ENCODE data around the gene HMGCL. TPM values are rescaled to one million over a fixed set of nuclear protein-coding genes. Genes with fewer than 3 reads are reported as not detected.

Gene HMGCL
- total RNA-seq, 1 experiment from 2014 or later, result 19.4 TPM

DNA sequence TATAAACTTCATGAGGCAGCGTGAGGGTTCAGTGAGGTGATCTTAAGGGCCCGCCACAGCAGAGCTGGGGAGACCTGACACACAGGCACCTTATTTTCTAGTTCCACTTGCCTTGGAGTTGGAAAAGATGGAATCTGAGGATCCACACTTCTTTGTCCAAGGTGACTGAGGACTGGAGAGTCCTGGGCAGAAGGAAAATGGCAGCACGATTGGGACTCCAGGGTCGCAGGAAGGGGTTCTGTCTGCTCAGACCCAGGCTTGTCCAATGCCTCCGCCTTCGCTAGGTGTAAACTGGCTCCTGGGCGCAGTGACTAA lies 26.0 kb downstream of the HMGCL start:
- peak overlapping the region; percentile 96 for H3K27ac Mint-ChIP-seq (ENCODE audit: unreplicated experiment)

DNA sequence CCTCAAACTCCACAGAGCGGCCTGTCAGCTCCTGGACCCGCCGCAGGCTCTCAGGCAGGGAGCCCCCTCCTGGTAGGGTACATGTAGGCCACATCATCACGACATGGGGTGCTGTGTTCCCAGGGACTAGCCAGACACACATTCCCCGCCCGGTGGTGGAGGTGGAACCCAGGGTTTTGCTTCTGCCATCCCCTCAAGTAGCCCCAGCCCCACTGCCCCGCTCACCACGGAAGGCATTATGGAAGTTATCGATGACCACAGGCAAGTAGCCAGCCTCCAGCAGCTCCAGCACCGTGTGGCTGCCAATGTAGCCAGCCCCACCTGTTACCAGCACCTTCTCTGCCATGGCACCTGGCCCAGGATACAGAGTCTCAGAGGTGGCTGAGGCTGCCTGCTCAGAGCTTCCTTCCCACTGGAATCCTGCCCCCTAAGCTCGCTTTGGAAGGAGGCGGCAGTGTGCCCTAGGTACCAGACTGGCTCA lies 26.5 kb downstream of the HMGCL start:
- Histone ChIP-seq H3K27me3 (replicated peaks; ENCODE audit: control insufficient read depth, insufficient read depth, low read length) (no peaks in the 10 kb centered on the region), H3K36me3 (ENCODE audit: control insufficient read depth, insufficient read depth, low read length) (no peaks in the 10 kb centered on the region; the same call in 1 of the 2 replicates), H3K4me3 (ENCODE audit: low read depth, low read length) (no peak overlapping the region), H3K4me1 (peaks cover 7% of the 10 kb centered on the region; the same call in 1 of the 2 replicates), H3K9me3 (no peaks in the 10 kb centered on the region)
- H3K4me3 Mint-ChIP-seq (ENCODE audit: unreplicated experiment), result no peak overlapping the region
- H3K27ac Mint-ChIP-seq (ENCODE audit: unreplicated experiment), result no peak overlapping the region
- H3K9me3 Mint-ChIP-seq (ENCODE audit: unreplicated experiment), result no peaks in the 10 kb centered on the region
- H3K27me3 Mint-ChIP-seq (ENCODE audit: insufficient read depth, unreplicated experiment), result no peaks in the 10 kb centered on the region
- CTCF ChIA-PET, result interaction anchor here (0.7 to 2.2 kb wide), 2 partner anchors 27 to 70 kb away, joined by 3 to 5 read pairs; partner anchors contain the start of gene FUCA1
- POLR2A ChIA-PET, result interaction anchor here (0.6 to 3.5 kb wide), 3 partner anchors 13 to 107 kb away, joined by 3 to 20 read pairs (median 4); partner anchors contain the start of genes PITHD1 and RPL11
- H3K36me3 Mint-ChIP-seq (ENCODE audit: insufficient read depth, unreplicated experiment), result peaks cover 50% of the 10 kb centered on the region
- DNase-seq, result peak in 1 of 2 experiments; percentile 24
- intact Hi-C loops (cut with micrococcal nuclease; ENCODE audit: unreplicated experiment), result no loop called here
- TF ChIP-seq, protein P1, sequence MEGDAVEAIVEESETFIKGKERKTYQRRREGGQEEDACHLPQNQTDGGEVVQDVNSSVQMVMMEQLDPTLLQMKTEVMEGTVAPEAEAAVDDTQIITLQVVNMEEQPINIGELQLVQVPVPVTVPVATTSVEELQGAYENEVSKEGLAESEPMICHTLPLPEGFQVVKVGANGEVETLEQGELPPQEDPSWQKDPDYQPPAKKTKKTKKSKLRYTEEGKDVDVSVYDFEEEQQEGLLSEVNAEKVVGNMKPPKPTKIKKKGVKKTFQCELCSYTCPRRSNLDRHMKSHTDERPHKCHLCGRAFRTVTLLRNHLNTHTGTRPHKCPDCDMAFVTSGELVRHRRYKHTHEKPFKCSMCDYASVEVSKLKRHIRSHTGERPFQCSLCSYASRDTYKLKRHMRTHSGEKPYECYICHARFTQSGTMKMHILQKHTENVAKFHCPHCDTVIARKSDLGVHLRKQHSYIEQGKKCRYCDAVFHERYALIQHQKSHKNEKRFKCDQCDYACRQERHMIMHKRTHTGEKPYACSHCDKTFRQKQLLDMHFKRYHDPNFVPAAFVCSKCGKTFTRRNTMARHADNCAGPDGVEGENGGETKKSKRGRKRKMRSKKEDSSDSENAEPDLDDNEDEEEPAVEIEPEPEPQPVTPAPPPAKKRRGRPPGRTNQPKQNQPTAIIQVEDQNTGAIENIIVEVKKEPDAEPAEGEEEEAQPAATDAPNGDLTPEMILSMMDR (IDR thresholded peaks at IDR 0.05; ENCODE audit: insufficient read depth in 1 of 2, low read depth in 1 of 2, low read length in 1 of 2, severe bottlenecking in 1 of 2, unreplicated experiment in 1 of 2), result no peak
- BruUV-seq (replicated peaks), result no TSS peak
- H3K4me1 Mint-ChIP-seq (ENCODE audit: low read depth, unreplicated experiment), result no peaks in the 10 kb centered on the region

More for the DNA sequence above, 26.0 kb downstream of the HMGCL start:
- peak overlapping the region; percentile 91 for H3K4me3 Mint-ChIP-seq (ENCODE audit: unreplicated experiment)
- no peaks in the 10 kb centered on the region; the same call in 1 of the 2 replicates for H3K36me3 ChIP-seq (ENCODE audit: control insufficient read depth, insufficient read depth, low read length)
- H3K9me3 ChIP-seq, result no peaks in the 10 kb centered on the region
- peaks cover 7% of the 10 kb centered on the region; the same call in 1 of the 2 replicates for H3K4me1 ChIP-seq
- ChIA-PET CTCF (interaction anchor here (0.7 to 2.2 kb wide), 2 partner anchors 27 to 70 kb away, joined by 3 to 5 read pairs; partner anchors contain the start of gene FUCA1), POLR2A (interaction anchor here (0.6 to 3.5 kb wide), 5 partner anchors 12 to 108 kb away, joined by 3 to 20 read pairs (median 4); partner anchors contain the start of genes HMGCL, PITHD1 and RPL11)
- intact Hi-C loops (cut with micrococcal nuclease; ENCODE audit: unreplicated experiment), result no loop called here
- no peaks in the 10 kb centered on the region for H3K9me3 Mint-ChIP-seq (ENCODE audit: unreplicated experiment)
- no peaks in the 10 kb centered on the region for H3K27me3 ChIP-seq (replicated peaks; ENCODE audit: control insufficient read depth, insufficient read depth, low read length)
- peaks cover 46% of the 10 kb centered on the region for H3K36me3 Mint-ChIP-seq (ENCODE audit: insufficient read depth, unreplicated experiment)
- no peaks in the 10 kb centered on the region for H3K4me1 Mint-ChIP-seq (ENCODE audit: low read depth, unreplicated experiment)
- peak overlapping the region; percentile 96 for H3K4me3 ChIP-seq (ENCODE audit: low read depth, low read length)
- no peaks in the 10 kb centered on the region for H3K27me3 Mint-ChIP-seq (ENCODE audit: insufficient read depth, unreplicated experiment)
- BruUV-seq (replicated peaks), result no TSS peak
- TF ChIP-seq, protein P1 (IDR thresholded peaks at IDR 0.05; ENCODE audit: insufficient read depth in 1 of 2, low read depth in 1 of 2, low read length in 1 of 2, severe bottlenecking in 1 of 2, unreplicated experiment in 1 of 2), result no peak
- no peak for DNase-seq

DNA sequence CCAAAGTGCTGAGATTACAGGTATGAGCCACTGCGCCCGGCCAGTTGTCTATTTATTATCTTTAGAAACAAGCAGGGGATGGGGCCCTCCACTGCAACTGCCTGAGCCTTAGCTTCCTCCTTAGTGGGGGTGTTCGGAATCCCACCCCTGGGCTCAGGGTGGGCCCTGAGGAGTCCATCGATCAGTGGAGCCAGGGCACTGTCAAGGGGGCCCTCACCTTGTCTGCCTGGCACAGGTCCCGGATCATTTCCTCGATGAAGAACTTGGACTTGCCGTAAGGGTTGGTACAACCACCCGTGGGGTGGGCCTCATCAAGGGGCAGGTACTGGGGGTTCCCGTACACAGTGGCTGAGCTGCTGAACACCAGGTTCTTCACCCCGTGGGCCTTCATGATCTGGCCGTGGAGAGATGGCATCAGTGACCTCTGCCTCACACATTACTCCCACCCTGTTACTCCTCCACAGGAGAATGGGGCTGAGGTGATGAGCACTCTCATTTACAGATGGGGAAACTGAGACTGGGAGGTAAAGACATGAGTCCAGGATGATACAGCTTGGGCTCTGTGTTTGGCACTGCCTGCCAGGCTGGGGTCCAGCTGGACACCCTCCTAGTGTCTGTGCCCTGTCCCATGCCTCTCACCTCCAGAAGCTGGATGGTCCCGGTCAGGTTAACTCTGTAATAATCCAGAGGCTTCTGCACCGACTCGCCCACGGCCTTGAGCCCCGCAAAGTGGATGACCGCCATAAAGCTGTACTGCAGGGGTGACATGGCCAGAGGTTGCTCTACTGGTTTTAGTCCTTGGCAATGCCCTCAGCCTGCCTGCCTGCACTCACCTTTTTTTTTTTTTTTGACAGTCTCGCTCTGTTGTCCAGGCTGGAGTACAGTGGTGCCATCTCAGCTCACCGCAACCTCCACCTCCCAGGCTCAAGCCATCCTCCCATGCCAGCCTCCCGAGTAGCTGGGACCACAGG lies 27.5 kb downstream of the HMGCL start:
- intact Hi-C loops (cut with micrococcal nuclease; ENCODE audit: unreplicated experiment), result no loop called here
- POLR2A ChIA-PET, result no interaction called here

More for the DNA sequence above, 27.5 kb downstream of the HMGCL start:
- no peak overlapping the region for H3K27ac Mint-ChIP-seq (ENCODE audit: unreplicated experiment)
- Histone ChIP-seq H3K4me1 (peaks cover 7% of the 10 kb centered on the region; the same call in 1 of the 2 replicates), H3K27me3 (replicated peaks; ENCODE audit: control insufficient read depth, insufficient read depth, low read length) (no peaks in the 10 kb centered on the region), H3K36me3 (ENCODE audit: control insufficient read depth, insufficient read depth, low read length) (no peaks in the 10 kb centered on the region; the same call in none of the 2 replicates), H3K9me3 (no peaks in the 10 kb centered on the region), H3K4me3 (ENCODE audit: low read depth, low read length) (no peak overlapping the region)
- no peak overlapping the region for H3K4me3 Mint-ChIP-seq (ENCODE audit: unreplicated experiment)
- DNase-seq, result no peak
- CTCF ChIA-PET, result no interaction called here
- no peaks in the 10 kb centered on the region for H3K27me3 Mint-ChIP-seq (ENCODE audit: insufficient read depth, unreplicated experiment)
- H3K4me1 Mint-ChIP-seq (ENCODE audit: low read depth, unreplicated experiment), result no peaks in the 10 kb centered on the region
- no peaks in the 10 kb centered on the region for H3K9me3 Mint-ChIP-seq (ENCODE audit: unreplicated experiment)
- peaks cover 59% of the 10 kb centered on the region for H3K36me3 Mint-ChIP-seq (ENCODE audit: insufficient read depth, unreplicated experiment)
- no TSS peak for BruUV-seq (replicated peaks)
- TF ChIP-seq, protein P1 (IDR thresholded peaks at IDR 0.05; ENCODE audit: insufficient read depth in 1 of 2, low read depth in 1 of 2, low read length in 1 of 2, severe bottlenecking in 1 of 2, unreplicated experiment in 1 of 2), result no peak
